ENCODE results near the gene FOXK1.

The FOXK1 gene

GRCh38 chr7:4714161-4714700 lies 32.1 kb downstream of the FOXK1 start:
- no peak for TF ChIP-seq CTCF (IDR thresholded peaks at IDR 0.05)

GRCh38 chr7:4714767-4715409 lies 32.8 kb downstream of the FOXK1 start:
- no peak for TF ChIP-seq CTCF (IDR thresholded peaks at IDR 0.05)

DNA sequence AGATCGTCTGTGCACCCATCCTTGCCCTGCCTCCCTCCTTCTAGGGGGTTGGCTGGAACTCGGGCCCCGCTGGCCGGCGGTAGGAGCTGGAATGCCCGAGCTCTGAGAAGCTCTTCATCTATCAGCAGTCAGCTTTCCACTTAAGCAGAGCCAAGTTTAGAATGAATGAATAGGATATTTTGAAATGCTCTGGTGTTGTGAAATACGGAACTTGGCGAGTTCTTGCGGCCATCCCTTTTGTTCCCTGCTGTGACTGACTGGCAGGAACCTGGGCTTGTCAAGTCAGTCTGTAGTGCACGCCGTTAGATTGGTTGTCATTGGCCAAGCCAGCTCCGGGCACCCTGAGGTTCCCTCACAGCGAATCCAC lies 33.3 kb downstream of the FOXK1 start:
- TF ChIP-seq CTCF (IDR thresholded peaks at IDR 0.05) = no peak

DNA sequence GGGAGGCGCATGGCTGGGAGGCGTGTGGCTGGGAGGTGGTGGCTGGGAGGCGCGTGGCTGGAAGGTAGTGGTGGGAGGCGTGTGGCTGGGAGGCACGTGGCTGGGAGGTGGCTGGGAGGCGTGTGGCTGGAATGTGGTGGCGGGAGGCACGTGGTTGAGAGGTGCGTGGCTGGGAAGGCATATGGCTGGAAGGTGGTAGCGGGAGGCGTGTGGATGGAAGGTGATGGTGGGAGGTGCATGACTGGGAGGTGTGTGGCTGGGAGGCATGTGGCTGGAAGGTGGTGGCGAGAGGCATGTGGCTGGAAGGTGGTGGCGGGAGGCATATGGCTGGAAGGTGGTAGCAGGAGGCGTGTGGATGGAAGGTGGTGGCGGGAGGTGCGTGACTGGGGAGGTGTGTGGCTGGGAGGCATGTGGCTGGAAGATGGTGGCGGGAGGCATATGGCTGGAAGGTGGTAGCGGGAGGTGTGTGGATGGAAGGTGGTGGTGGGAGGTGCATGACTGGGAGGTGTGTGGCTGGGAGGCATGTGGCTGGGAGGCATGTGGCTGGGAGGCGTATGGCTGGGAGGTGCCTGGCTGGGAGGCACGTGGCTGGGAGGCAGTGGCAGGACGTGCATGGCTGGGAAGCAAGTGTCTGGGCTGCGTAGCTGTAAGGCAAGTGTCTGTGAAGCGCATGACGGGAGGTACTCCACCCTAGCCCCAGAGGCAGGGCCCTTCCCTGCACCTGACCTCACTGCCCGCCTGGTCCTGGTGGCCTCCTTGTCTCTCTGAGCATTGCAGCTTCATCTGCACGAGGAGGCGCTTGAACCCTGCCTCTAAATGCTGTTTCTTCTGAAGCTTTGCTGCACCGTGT lies 35.1 kb downstream of the FOXK1 start:
- TF ChIP-seq CTCF (IDR thresholded peaks at IDR 0.05) = no peak

GRCh38 chr7:4718075-4718474 lies 36.0 kb downstream of the FOXK1 start:
- no peak for TF ChIP-seq CTCF (IDR thresholded peaks at IDR 0.05)

DNA sequence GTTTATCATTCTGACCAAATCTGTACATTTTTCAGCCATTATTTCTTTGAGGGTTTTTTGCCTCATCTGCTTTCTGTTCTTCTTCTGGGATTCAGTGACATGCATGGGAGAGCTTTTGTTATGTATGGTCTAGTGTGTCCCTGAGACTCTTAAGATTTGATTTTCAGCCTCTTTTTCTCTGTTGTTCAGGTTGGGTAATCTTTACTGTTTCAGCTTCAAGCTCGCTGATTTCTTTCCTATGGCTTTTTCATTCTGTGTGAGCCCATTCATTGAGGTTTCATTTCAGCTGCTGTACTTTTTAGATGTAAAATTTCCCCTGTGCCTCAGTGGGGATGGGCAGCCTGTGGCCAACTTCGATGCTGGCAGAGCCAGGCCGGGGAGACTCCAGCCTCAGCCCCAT lies 38.1 kb downstream of the FOXK1 start:
- TF ChIP-seq CTCF (IDR thresholded peaks at IDR 0.05) = no peak

GRCh38 chr7:4722308-4722707 lies 40.2 kb downstream of the FOXK1 start:
- no peak for TF ChIP-seq CTCF (IDR thresholded peaks at IDR 0.05)

All from LNCAP (cell line).